GM12878 (cell line): ENCODE measurements around the gene COL4A1. TPM values are rescaled to one million over a fixed set of nuclear protein-coding genes. Genes with fewer than 3 reads are reported as not detected.

Source experiments
- ATAC-seq: fragments of 200-7000 bp; cut with Tn5 transposase; 3 replicates; pipeline ENCODE4 v1.9.1; 2020; ENCODE audit warnings: mild to moderate bottlenecking, moderate library complexity
- BruUV-seq: library from RNA; stranded (reverse); fragments of 400-500 nt; replicated peaks from 2 replicates; lab custom pipeline; 2021; lab: Mats Ljungman, UMichigan
- CTCF ChIA-PET: fragments of 300-600 bp; sonication (Branson Sonifier 250); formaldehyde crosslinking; extraction: SDS; loops from one replicate; lab custom pipeline; 2021; ENCODE audit warnings: inconsistent platforms; lab: Yijun Ruan, JAX
- POLR2A ChIA-PET: fragments of 350-600 bp; formaldehyde crosslinking; extraction: SDS; loops from one replicate; lab custom pipeline; 2021; ENCODE audit warnings: inconsistent platforms; lab: Charles Lee
- RAD21 ChIA-PET: fragments of 300-600 bp; sonication (Branson Sonifier 250); formaldehyde crosslinking; loops from one replicate; lab custom pipeline; 2023; ENCODE audit warnings: antibody characterized with exemption; ENCODE audit not compliant: unreplicated experiment; lab: Charles Lee
- SMC1A ChIA-PET: fragments of 300-600 bp; sonication (Branson Sonifier 250); formaldehyde crosslinking; loops from one replicate; lab custom pipeline; 2023; ENCODE audit not compliant: unreplicated experiment, uncharacterized antibody; lab: Charles Lee
- DNase-seq: peaks from one replicate; pipeline ENCODE4 v3.0.0-alpha.2; 2011; ENCODE audit warnings: low read depth, low spot score
- FAIRE-seq: peaks from 3 replicates; lab custom pipeline; 2011; peaks lifted over from hg19 to GRCh38; lab: Jason Lieb, UNC
- H2AFZ ChIP-seq: 2 replicates; pipeline ENCODE4 v1.6.0; 2011; ENCODE audit warnings: low read depth, low read length, control low read depth; ENCODE audit not compliant: control insufficient read depth
- H3K27ac ChIP-seq: 2 replicates; pipeline ENCODE4 v1.5.1; 2011; ENCODE audit warnings: control low read depth; ENCODE audit not compliant: control insufficient read depth, insufficient read depth
- H3K27me3 ChIP-seq, 2 experiments: replicated peaks in 1 of 2; 2 replicates each; pipeline versions ENCODE4 v1.6.0 to v1.6.1; 2011; ENCODE audit warnings: low read length in 1 of 2; ENCODE audit not compliant: control insufficient read depth in 2 of 2, insufficient read depth in 2 of 2
- H3K36me3 ChIP-seq, 2 experiments: 2 replicates each; pipeline ENCODE4 v1.5.1; 2011; ENCODE audit warnings: low read length in 1 of 2; ENCODE audit not compliant: control insufficient read depth in 2 of 2, insufficient read depth in 2 of 2
- H3K4me1 ChIP-seq: 2 replicates; pipeline ENCODE4 v1.6.1; 2011; ENCODE audit warnings: mild to moderate bottlenecking, low read length, moderate library complexity, mixed read lengths; ENCODE audit not compliant: control insufficient read depth, insufficient read depth
- H3K4me2 ChIP-seq: 2 replicates; pipeline ENCODE4 v1.6.0; 2011; ENCODE audit warnings: control low read depth; ENCODE audit not compliant: control insufficient read depth, insufficient read depth
- H3K4me3 ChIP-seq: fragments of 200-600 bp; sonication (generic); 2 replicates; pipeline ENCODE4 v1.5.1; 2016
- H3K79me2 ChIP-seq: 2 replicates; pipeline ENCODE4 v1.6.0; 2011; ENCODE audit warnings: low read length; ENCODE audit not compliant: control insufficient read depth, insufficient read depth
- H3K9ac ChIP-seq: 2 replicates; pipeline ENCODE4 v1.8.0; 2011; ENCODE audit warnings: low read length, control low read depth, mixed read lengths; ENCODE audit not compliant: control insufficient read depth, insufficient read depth
- H3K9me3 ChIP-seq: replicated peaks from 3 replicates; pipeline ENCODE4 v1.5.1; 2011; ENCODE audit warnings: mild to moderate bottlenecking, low read length; ENCODE audit not compliant: control insufficient read depth, insufficient read depth
- H4K20me1 ChIP-seq: 2 replicates; pipeline ENCODE4 v1.6.0; 2011; ENCODE audit not compliant: control insufficient read depth, insufficient read depth
- CBX5 ChIP-seq: sonication (generic); IDR thresholded peaks from 2 replicates; pipeline ENCODE4 v1.6.1; 2016; ENCODE audit warnings: low read depth, moderate library complexity, mild to moderate bottlenecking, inconsistent platforms
- E2F4 ChIP-seq: IDR thresholded peaks from 2 replicates; pipeline ENCODE4 v1.6.1; 2012; ENCODE audit warnings: low read depth, low read length, improper control_type of control experiment
- E4F1 ChIP-seq: fragments of 450-650 bp; IDR thresholded peaks from 2 replicates; pipeline ENCODE4 v1.6.1; 2018; ENCODE audit warnings: borderline replicate concordance, mild to moderate bottlenecking; ENCODE audit not compliant: partially characterized antibody
- FOS ChIP-seq: IDR thresholded peaks from 3 replicates; pipeline ENCODE4 v1.6.1; 2011; ENCODE audit warnings: borderline replicate concordance; ENCODE audit not compliant: insufficient read length; ENCODE audit errors: extremely low read depth
- HDAC2 ChIP-seq: fragments of 200-600 bp; sonication (generic); IDR thresholded peaks from 2 replicates; pipeline ENCODE4 v1.6.1; 2017
- HDAC6 ChIP-seq: fragments of 200-600 bp; sonication (generic); IDR thresholded peaks from one replicate; pipeline ENCODE4 v1.8.0; 2017; ENCODE audit warnings: antibody characterized with exemption; ENCODE audit not compliant: unreplicated experiment
- KAT2A ChIP-seq: conservative IDR thresholded peaks from 2 replicates; pipeline ENCODE4 v1.6.1; 2011; ENCODE audit warnings: low read depth, low read length; ENCODE audit not compliant: control insufficient read depth
- KDM1A ChIP-seq: fragments of 200-600 bp; sonication (generic); IDR thresholded peaks from 2 replicates; pipeline ENCODE4 v1.6.1; 2016; ENCODE audit warnings: borderline replicate concordance
- NFXL1 ChIP-seq: fragments of 450-650 bp; IDR thresholded peaks from 2 replicates; pipeline ENCODE4 v1.6.1; 2017; ENCODE audit warnings: antibody characterized with exemption, mild to moderate bottlenecking, borderline replicate concordance
- PAX8 ChIP-seq: fragments of 450-650 bp; IDR thresholded peaks from 2 replicates; pipeline ENCODE4 v1.6.1; 2017; ENCODE audit warnings: mild to moderate bottlenecking, moderate library complexity
- RAD21 ChIP-seq: IDR thresholded peaks from 2 replicates; pipeline ENCODE4 v1.6.1; 2011; ENCODE audit warnings: mild to moderate bottlenecking, low read depth, low read length, moderate library complexity; ENCODE audit not compliant: insufficient read depth
- RAD51 ChIP-seq: fragments of 450-650 bp; IDR thresholded peaks from 2 replicates; pipeline ENCODE4 v1.6.1; 2016; ENCODE audit warnings: moderate library complexity, mild to moderate bottlenecking, inconsistent platforms
- SREBF1 ChIP-seq: IDR thresholded peaks from 2 replicates; pipeline ENCODE4 v1.6.1; 2012; ENCODE audit warnings: mild to moderate bottlenecking, low read length
- YBX1 ChIP-seq: fragments of 450-650 bp; IDR thresholded peaks from 2 replicates; pipeline ENCODE4 v1.6.1; 2016; ENCODE audit warnings: antibody characterized with exemption
- WGBS: methylation state at CpG from one replicate; pipeline ENCODE4 v1.1.6; 2016; ENCODE audit warnings: low lambda C conversion rate; ENCODE audit not compliant: insufficient replicate concordance, insufficient coverage; ENCODE audit errors: missing lambda C conversion rate; 5-methylcytosine and 5-hydroxymethylcytosine counted together
- in situ Hi-C: fragments of 300-500 bp; cut with MboI; formaldehyde crosslinking; loops from 9 replicates; pipeline ENCODE4 v1.14.3; 2018; ENCODE audit warnings: mixed read lengths
- intact Hi-C: fragments of 100-400 bp; cut with micrococcal nuclease; formaldehyde crosslinking; loops from one replicate; pipeline ENCODE4 v1.14.2; 2022; ENCODE audit not compliant: unreplicated experiment
- polyA plus RNA-seq, 11 experiments: library from polyadenylated mRNA; depleted of rRNA in 4 of 11; unstranded in 6 of 11; stranded (reverse) in 5 of 11; fragments of >200 nt; fragmentation: Nextera tagmentation in 4 of 11; fragmentation: Illumina TruSeq in 1 of 11; extraction: Ambion mirVana in 4 of 11; extraction: Trizol in 1 of 11; gene quantifications; 1 replicate in 1 of 11; 2 replicates in 10 of 11; pipeline versions ENCODE4 v1.2.1 to v1.2.3, GENCODE V29; 2011 to 2016; ENCODE audit warnings: inconsistent platforms in 2 of 11, missing spikeins in 2 of 11, low read depth in 1 of 11
- total RNA-seq, 4 experiments: library from RNA; depleted of rRNA in 3 of 4; stranded (reverse); fragments of >200 nt in 3 of 4; fragmentation: Illumina TruSeq in 1 of 4; extraction: Trizol in 1 of 4; gene quantifications; 2 replicates each; pipeline versions ENCODE4 v1.2.1 to v1.2.3, GENCODE V29; 2013 to 2021

The COL4A1 gene
- total and polyA plus RNA-seq, 10 of the 15 experiments (the other 5 are each of a cell fraction or from before 2014, with no cell fraction given): 0.07 to 0.31 (median 0.13) TPM; not detected in 6

- in situ Hi-C loops (no loop called here), intact Hi-C loops (no loop called here)
- ChIA-PET POLR2A (no interaction called here), RAD21 (no interaction called here), SMC1A (no interaction called here), CTCF (interaction anchor here (1.2 kb wide), 1 partner anchor 39 kb away, joined by 3 read pairs; no protein-coding TSS in a partner anchor)
- no peaks in the 10 kb centered on the region for H3K9me3 ChIP-seq
- H3K4me2 ChIP-seq: no peak overlapping the region
- H3K36me3 ChIP-seq: no peaks in the 10 kb centered on the region
- no peaks in the 10 kb centered on the region for H4K20me1 ChIP-seq
- whole genome bisulfite sequencing: 76% methylated on average over 17 of the region's 17 CpGs
- DNase-seq: no peak
- FAIRE-seq: no peak
- no peak overlapping the region for H3K9ac ChIP-seq
- H2AFZ ChIP-seq: no peak overlapping the region
- no peaks in the 10 kb centered on the region for H3K79me2 ChIP-seq
- H3K27ac ChIP-seq: no peak overlapping the region
- no peak overlapping the region for H3K4me3 ChIP-seq
- ATAC-seq: no peak
- peaks cover 0 to 2% of the 10 kb centered on the region in 2 experiments; a peak in 1 of 4 replicates for H3K27me3 ChIP-seq
- no peaks in the 10 kb centered on the region for H3K4me1 ChIP-seq
- no TSS peak for BruUV-seq
- TF ChIP-seq YBX1: no peak
- no peak for TF ChIP-seq E2F4
- no peak for TF ChIP-seq FOS
Observed at GRCh38 chr13:110152351-110152750, 154.6 kb downstream of the COL4A1 start.

- POLR2A ChIA-PET: no interaction called here
- BruUV-seq: no TSS peak
- no peak for TF ChIP-seq KDM1A
- no peak for TF ChIP-seq HDAC6
- TF ChIP-seq E4F1: no peak
- no peak for TF ChIP-seq KAT2A
- TF ChIP-seq HDAC2: no peak
- TF ChIP-seq RAD21: no peak
- TF ChIP-seq SREBF1: no peak
- TF ChIP-seq NFXL1: no peak
- TF ChIP-seq CBX5: no peak
- TF ChIP-seq PAX8: no peak
- no peak for TF ChIP-seq RAD51
- TF ChIP-seq, all 136 proteins: peak for 0
- H3K36me3 ChIP-seq: no peaks in the 10 kb centered on the region
- ChIA-PET SMC1A (no interaction called here), CTCF (no interaction called here), RAD21 (no interaction called here)
- H3K4me1 ChIP-seq: no peaks in the 10 kb centered on the region
- in situ Hi-C loops: no loop called here
- H3K27ac ChIP-seq: no peak overlapping the region
- H3K9me3 ChIP-seq: no peaks in the 10 kb centered on the region
- intact Hi-C loops: no loop called here
- no peak overlapping the region for H3K4me2 ChIP-seq
- 62% methylated on average over 12 of the region's 12 CpGs for WGBS
- ATAC-seq: no peak
- no peak for DNase-seq
- H2AFZ ChIP-seq: no peak overlapping the region
- no peak overlapping the region for H3K4me3 ChIP-seq
- FAIRE-seq: no peak
- peaks cover 0 to 2% of the 10 kb centered on the region in 2 experiments; a peak in 1 of 4 replicates for H3K27me3 ChIP-seq
- H3K9ac ChIP-seq: no peak overlapping the region
- no peaks in the 10 kb centered on the region for H3K79me2 ChIP-seq
- no peaks in the 10 kb centered on the region for H4K20me1 ChIP-seq
Observed at GRCh38 chr13:110151462-110151861, 155.5 kb downstream of the COL4A1 start.
